Thoracic aorta (tissue), 2 donors: ENCODE results near the gene HMGN1. TPM values are rescaled to one million over a fixed set of nuclear protein-coding genes. Genes with fewer than 3 reads are reported as not detected.
"Not testable (repeated sequence)": the region's sequence is repeated elsewhere in the genome, so short reads cannot be mapped to it uniquely, and the experiment has no call there.

Source experiments
- ATAC-seq: fragments of 150-250 bp; one replicate; pipeline ENCODE4 v1.8.0; 2017; ENCODE audit warnings: low read depth; ENCODE audit not compliant: insufficient number of reproducible peaks, low FRiP score
- DNase-seq: peaks from one replicate; pipeline ENCODE4 v3.0.0-alpha.2; 2020; ENCODE audit warnings: low spot score
- H3K27ac ChIP-seq, 2 donors: fragments of 200-600 bp; sonication (generic); 1 replicate in 1 of 2; 2 replicates in 1 of 2; pipeline ENCODE4 v1.5.1; 2016; ENCODE audit warnings: mild to moderate bottlenecking in 2 of 2, moderate library complexity in 2 of 2
- H3K27me3 ChIP-seq: fragments of 200-600 bp; sonication (generic); replicated peaks from 2 replicates; pipeline ENCODE4 v1.6.0; 2016; ENCODE audit warnings: mild to moderate bottlenecking; ENCODE audit not compliant: insufficient read depth
- H3K36me3 ChIP-seq: fragments of 200-600 bp; sonication (generic); one replicate; pipeline ENCODE4 v1.5.1; 2016
- H3K4me1 ChIP-seq, 2 donors: fragments of 200-600 bp; sonication (generic); 1 replicate in 1 of 2; 2 replicates in 1 of 2; pipeline versions ENCODE4 v1.5.1 to v1.6.0; 2016; ENCODE audit warnings: low read depth in 2 of 2, mild to moderate bottlenecking in 1 of 2; ENCODE audit not compliant: control insufficient read depth in 1 of 2
- H3K4me3 ChIP-seq: fragments of 200-600 bp; sonication (generic); 2 replicates; pipeline ENCODE4 v1.5.1; 2016; ENCODE audit warnings: mild to moderate bottlenecking
- H3K9me3 ChIP-seq: fragments of 200-600 bp; sonication (generic); 2 replicates; pipeline ENCODE4 v1.5.1; 2016
- total RNA-seq, 2 donors: library from RNA; depleted of rRNA; stranded (reverse); fragments of >200 nt; gene quantifications; one replicate each; pipeline versions ENCODE4 v1.1.0 to v1.2.3, GENCODE V29; 2016
- TF ChIP-seq, protein P1 (sequence below): fragments of 200-600 bp; sonication (generic); IDR thresholded peaks from one replicate; pipeline ENCODE4 v1.5.1; 2019; ENCODE audit warnings: antibody characterized with exemption

HMGN1 gene
- total RNA-seq, 2 donors from 2014 or later: 32.0 to 65.2 TPM

DNA sequence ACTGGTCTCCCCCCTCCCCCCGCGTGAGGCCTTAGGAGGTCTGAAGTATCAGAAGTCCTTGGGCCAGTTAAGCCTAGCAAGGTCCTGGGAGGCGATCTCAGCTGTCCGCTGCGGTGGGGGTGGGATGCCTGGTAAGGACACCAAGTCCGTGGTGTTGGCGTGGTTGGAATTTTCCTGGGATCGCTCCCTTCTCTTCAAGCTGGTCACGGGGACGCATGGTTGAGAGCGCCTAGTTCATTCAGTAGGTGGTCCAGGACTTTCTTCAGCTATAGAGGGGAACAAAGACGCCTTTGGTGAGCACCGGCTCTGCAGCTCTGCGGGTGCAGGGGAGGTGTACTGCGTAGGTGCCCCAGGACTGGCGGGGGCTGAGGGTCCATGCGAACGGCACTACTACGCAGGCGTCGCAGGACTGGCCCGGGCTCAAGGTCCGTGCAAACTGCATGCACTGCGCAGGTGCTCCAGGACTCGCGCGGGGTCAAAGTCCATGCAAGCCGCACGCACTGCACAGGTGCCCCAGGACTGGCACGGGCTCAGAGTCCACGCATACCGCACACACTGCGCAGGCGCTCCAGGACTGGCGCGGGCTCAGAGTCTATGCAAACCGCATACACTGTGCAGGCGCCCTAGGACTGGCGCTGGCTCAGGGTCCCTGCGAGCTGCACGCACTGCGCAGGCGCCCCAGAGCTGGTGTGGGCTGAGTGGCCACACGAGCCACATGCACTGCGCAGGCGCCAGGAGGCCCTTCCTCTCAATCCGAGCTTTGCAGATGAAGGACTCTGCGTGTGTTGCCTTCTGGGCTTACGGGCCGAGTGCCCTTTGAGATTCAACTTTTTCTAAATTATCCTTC is 36.6 kb upstream of the HMGN1 start:
- Histone ChIP-seq H3K36me3 (no peaks in the 10 kb centered on the region), H3K4me1 (peaks cover 19 to 52% of the 10 kb centered on the region in 2 donors), H3K9me3 (no peaks in the 10 kb centered on the region), H3K27me3 (no peaks in the 10 kb centered on the region), H3K4me3 (peak overlapping the region; percentile 70), H3K27ac (peak overlapping the region in 1 of 2 donors; percentile 72)
- ATAC-seq (no peak), DNase-seq (no peak)
- TF ChIP-seq, protein P1, sequence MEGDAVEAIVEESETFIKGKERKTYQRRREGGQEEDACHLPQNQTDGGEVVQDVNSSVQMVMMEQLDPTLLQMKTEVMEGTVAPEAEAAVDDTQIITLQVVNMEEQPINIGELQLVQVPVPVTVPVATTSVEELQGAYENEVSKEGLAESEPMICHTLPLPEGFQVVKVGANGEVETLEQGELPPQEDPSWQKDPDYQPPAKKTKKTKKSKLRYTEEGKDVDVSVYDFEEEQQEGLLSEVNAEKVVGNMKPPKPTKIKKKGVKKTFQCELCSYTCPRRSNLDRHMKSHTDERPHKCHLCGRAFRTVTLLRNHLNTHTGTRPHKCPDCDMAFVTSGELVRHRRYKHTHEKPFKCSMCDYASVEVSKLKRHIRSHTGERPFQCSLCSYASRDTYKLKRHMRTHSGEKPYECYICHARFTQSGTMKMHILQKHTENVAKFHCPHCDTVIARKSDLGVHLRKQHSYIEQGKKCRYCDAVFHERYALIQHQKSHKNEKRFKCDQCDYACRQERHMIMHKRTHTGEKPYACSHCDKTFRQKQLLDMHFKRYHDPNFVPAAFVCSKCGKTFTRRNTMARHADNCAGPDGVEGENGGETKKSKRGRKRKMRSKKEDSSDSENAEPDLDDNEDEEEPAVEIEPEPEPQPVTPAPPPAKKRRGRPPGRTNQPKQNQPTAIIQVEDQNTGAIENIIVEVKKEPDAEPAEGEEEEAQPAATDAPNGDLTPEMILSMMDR: no peak

DNA sequence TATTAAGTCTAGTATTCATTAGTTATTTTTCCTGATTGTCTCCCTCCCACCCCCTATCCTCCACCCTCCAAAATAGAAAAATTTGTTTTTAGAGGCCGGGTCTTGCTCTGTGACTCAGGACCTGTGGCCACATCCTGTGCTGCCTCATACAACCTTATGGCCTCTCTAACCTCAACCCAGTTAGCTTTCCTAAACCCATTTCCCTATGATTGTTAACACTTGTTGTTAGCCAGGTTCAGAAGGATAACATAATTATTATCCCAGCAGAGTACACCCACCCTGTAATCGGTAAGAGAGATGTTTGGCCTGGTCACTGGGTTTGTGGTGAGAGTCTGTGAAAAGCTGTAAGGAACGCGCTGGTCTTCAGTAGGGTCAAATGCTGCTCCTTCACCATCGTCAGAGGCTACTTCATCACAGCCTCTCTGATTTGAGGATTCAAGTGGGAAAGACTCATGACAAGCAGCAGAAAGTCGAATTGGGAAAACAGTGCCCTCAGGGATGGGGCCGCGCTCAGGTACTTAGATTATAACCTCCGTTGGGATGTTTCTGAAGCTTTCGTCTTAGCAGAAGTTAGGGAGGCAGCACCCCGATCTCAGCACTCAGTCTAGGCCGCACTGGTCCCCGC is 35.9 kb upstream of the HMGN1 start:
- no peak overlapping the region for H3K27ac ChIP-seq

DNA sequence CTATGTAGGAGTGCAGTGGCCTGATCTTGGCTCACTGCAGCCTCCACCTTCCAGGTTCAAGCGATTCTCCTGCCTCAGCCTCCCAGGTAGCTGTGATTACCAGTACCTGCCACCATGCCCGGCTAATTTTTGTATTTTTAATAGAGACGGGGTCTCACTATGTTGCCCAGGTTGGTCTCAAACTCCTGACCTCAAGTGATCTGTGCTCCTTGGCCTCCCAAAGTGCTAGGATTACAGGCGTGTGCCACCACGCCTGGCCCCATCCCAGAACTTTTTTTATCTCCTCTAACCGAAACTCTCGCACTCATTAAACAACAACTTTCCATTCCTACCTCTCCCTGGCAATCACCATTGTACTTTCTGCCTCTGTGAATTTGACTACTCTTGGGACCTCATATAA is 33.2 kb upstream of the HMGN1 start:
- not testable (repeated sequence) for DNase-seq, H3K27ac ChIP-seq, H3K4me3 ChIP-seq

More for the DNA sequence above, 35.9 kb upstream of the HMGN1 start:
- Histone ChIP-seq H3K36me3 (no peaks in the 10 kb centered on the region), H3K4me3 (peak overlapping the region; percentile 70), H3K4me1 (peaks cover 19 to 45% of the 10 kb centered on the region in 2 donors), H3K9me3 (no peaks in the 10 kb centered on the region), H3K27me3 (no peaks in the 10 kb centered on the region)
- no peak for DNase-seq
- ATAC-seq: no peak
- TF ChIP-seq, protein P1: no peak

DNA sequence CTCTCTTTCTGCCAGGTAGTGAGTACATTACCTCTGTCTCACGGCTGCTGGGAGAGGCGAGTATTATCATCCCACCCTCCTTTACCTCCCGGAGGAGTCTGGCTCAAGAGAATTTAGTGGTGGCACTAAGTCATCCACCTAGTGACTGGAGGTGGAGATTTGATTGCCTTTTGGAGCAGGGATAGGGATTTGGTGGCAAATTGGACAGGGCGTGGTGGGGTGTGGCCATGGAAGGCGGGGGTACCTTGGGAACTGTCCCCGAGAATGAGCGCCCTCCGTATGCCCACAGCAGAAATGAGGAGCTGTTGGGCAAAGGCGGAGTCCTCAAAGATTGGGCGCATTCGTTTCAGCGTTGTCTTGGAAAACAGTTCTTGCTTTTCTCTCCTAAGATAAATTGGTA is 32.1 kb upstream of the HMGN1 start:
- peaks cover under 1 to 12% of the 10 kb centered on the region in 2 donors for H3K4me1 ChIP-seq
- H3K9me3 ChIP-seq: no peaks in the 10 kb centered on the region
- TF ChIP-seq, protein P1: no peak
- DNase-seq (no peak), ATAC-seq (no peak)
- H3K27ac ChIP-seq: peak overlapping the region; percentile 94 to 97
- H3K4me3 ChIP-seq: peak overlapping the region; percentile 92
- no peaks in the 10 kb centered on the region for H3K27me3 ChIP-seq
- H3K36me3 ChIP-seq: no peaks in the 10 kb centered on the region

More for the DNA sequence above, 33.2 kb upstream of the HMGN1 start:
- H3K27me3 ChIP-seq, H3K9me3 ChIP-seq, ATAC-seq, H3K36me3 ChIP-seq: not testable (repeated sequence)
- peaks cover 7 to 23% of the 10 kb centered on the region in 2 donors for H3K4me1 ChIP-seq

DNA sequence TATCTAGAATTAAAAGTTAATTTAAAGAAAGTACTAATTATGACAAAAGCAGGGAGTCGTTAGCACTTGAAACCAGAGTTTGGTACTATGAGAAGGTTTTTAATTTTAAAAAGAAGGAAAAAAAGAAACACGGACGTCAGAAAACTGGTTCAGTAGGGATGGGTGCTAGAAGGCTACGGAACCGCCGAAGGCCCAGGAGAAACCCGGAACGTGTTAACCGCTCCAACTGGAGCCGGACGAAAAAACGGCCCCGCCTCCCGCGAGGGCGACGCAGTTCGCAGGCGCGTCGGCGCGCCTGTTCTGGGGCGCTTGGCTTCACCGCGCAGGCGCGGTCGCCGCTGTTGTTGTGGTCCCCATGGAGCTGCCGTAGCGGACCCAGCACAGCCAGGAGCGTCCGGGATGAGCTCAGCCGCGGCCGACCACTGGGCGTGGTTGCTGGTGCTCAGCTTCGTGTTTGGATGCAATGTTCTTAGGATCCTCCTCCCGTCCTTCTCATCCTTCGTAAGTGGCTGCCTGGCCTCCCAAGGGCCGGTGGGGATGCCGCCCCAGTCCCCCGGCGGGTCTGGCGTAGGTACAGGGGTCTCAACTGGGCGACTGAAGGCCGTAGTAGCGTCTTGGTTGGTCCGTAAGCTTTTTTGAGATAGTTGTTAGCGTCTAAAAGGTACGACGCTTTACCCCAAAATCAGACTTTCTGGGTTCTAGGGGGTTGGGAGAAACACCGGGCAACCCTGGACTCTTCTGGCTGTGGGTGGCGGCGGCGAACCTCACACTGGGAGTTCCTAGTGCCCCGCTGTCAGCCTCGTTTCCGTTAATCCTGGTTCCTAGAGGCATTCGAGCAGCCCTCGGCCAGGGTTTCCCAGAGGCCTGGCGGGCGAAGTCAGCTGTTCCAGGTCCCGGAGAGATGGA is 31.4 kb upstream of the HMGN1 start:
- TF ChIP-seq, protein P1: no peak
- DNase-seq (peak; percentile 84), ATAC-seq (peak; percentile 84)
- H3K4me1 ChIP-seq: peaks cover 0 to 11% of the 10 kb centered on the region in 2 donors
- peak overlapping the region; percentile 94 to 97 for H3K27ac ChIP-seq
- H3K36me3 ChIP-seq: no peaks in the 10 kb centered on the region
- H3K4me3 ChIP-seq: peak overlapping the region; percentile 92
- no peaks in the 10 kb centered on the region for H3K9me3 ChIP-seq
- H3K27me3 ChIP-seq: no peaks in the 10 kb centered on the region
